HEK293 (cell line): ENCODE data around the gene ARAP1.

Experiments used
- CTCF ChIA-PET: fragments of 350-600 bp; formaldehyde crosslinking; extraction: SDS; loops from one replicate; lab custom pipeline; 2021; ENCODE audit warnings: antibody characterized with exemption; lab: Yijun Ruan, JAX
- POLR2A ChIA-PET: fragments of 300-600 bp; formaldehyde crosslinking; extraction: SDS; loops from one replicate; lab custom pipeline; 2020; ENCODE audit warnings: antibody characterized with exemption, inconsistent platforms; lab: Yijun Ruan, JAX
- H3K27ac ChIP-seq: fragments of 200-500 bp; sonication (Bioruptor generic); 2 replicates; pipeline ENCODE4 v1.5.1; 2014; ENCODE audit warnings: low read depth, low read length, control low read depth, inconsistent platforms; ENCODE audit errors: extremely low read depth
- H3K36me3 ChIP-seq, 2 experiments: fragments of 200-500 bp in 1 of 2; sonication (Bioruptor generic) in 1 of 2; 1 replicate in 1 of 2; 2 replicates in 1 of 2; pipeline ENCODE4 v1.5.1; 2014 to 2017; ENCODE audit warnings: inconsistent platforms in 2 of 2, low read length in 2 of 2; ENCODE audit not compliant: control insufficient read depth in 2 of 2, insufficient read depth in 1 of 2
- H3K4me1 ChIP-seq: fragments of 200-500 bp; sonication (Bioruptor generic); 2 replicates; pipeline ENCODE4 v1.5.1; 2014; ENCODE audit warnings: mild to moderate bottlenecking, low read length, inconsistent platforms; ENCODE audit not compliant: control insufficient read depth, insufficient read depth
- H3K4me3 ChIP-seq: 2 replicates; pipeline ENCODE4 v1.5.1; 2011; ENCODE audit warnings: low read depth, mild to moderate bottlenecking, control low read depth, low read length, moderate library complexity
- H3K9me3 ChIP-seq: fragments of 200-500 bp; sonication (Bioruptor generic); 2 replicates; pipeline ENCODE4 v1.5.1; 2014; ENCODE audit warnings: low read depth, low read length, inconsistent platforms; ENCODE audit not compliant: control insufficient read depth, insufficient read depth
- AEBP2 ChIP-seq: fragments of 450-650 bp; formaldehyde crosslinking; IDR thresholded peaks from 2 replicates; pipeline ENCODE4 v1.5.1; 2016; ENCODE audit warnings: missing biosample characterization, missing genetic modification characterization, borderline replicate concordance
- GLI4 ChIP-seq: fragments of 450-650 bp; formaldehyde crosslinking; IDR thresholded peaks from 2 replicates; pipeline ENCODE4 v1.5.1; 2016; ENCODE audit warnings: missing biosample characterization, missing genetic modification characterization
- HIC1 ChIP-seq: fragments of 450-650 bp; formaldehyde crosslinking; IDR thresholded peaks from 2 replicates; pipeline ENCODE4 v1.5.1; 2016; ENCODE audit warnings: missing biosample characterization, missing genetic modification characterization
- HOXA7 ChIP-seq: sonication (generic); formaldehyde crosslinking; IDR thresholded peaks from 2 replicates; pipeline ENCODE4 v1.8.1; 2022; ENCODE audit warnings: missing genetic modification reagents, borderline replicate concordance
- HOXD13 ChIP-seq: sonication (generic); formaldehyde crosslinking; IDR thresholded peaks from 2 replicates; pipeline ENCODE4 v1.8.0; 2022; ENCODE audit warnings: missing genetic modification reagents, borderline replicate concordance
- PATZ1 ChIP-seq: fragments of 450-650 bp; formaldehyde crosslinking; IDR thresholded peaks from 2 replicates; pipeline ENCODE4 v1.5.1; 2016; ENCODE audit warnings: missing biosample characterization, missing genetic modification characterization
- TCF7L2 ChIP-seq: IDR thresholded peaks from 2 replicates; pipeline ENCODE4 v1.6.1; 2011; ENCODE audit warnings: low read depth, mild to moderate bottlenecking, inconsistent platforms, low read length, moderate library complexity, borderline replicate concordance
- TRIM28 ChIP-seq: IDR thresholded peaks from 2 replicates; pipeline ENCODE4 v1.6.1; 2011; ENCODE audit warnings: low read length, control low read depth, borderline replicate concordance
- ZBTB48 ChIP-seq: fragments of 450-650 bp; formaldehyde crosslinking; IDR thresholded peaks from 2 replicates; pipeline ENCODE4 v1.5.1; 2016; ENCODE audit warnings: missing biosample characterization, missing genetic modification characterization
- ZIC2 ChIP-seq: fragments of 450-650 bp; formaldehyde crosslinking; IDR thresholded peaks from 2 replicates; pipeline ENCODE4 v1.5.1; 2016; ENCODE audit warnings: missing biosample characterization, missing genetic modification characterization
- ZNF121 ChIP-seq: fragments of 450-650 bp; formaldehyde crosslinking; IDR thresholded peaks from 2 replicates; pipeline ENCODE4 v1.5.1; 2016; ENCODE audit warnings: missing biosample characterization, missing genetic modification characterization
- ZNF211 ChIP-seq: fragments of 450-650 bp; formaldehyde crosslinking; IDR thresholded peaks from 2 replicates; pipeline ENCODE4 v1.5.1; 2016; ENCODE audit warnings: low read depth, missing biosample characterization, missing genetic modification characterization
- ZNF24 ChIP-seq: fragments of 450-650 bp; formaldehyde crosslinking; IDR thresholded peaks from 2 replicates; pipeline ENCODE4 v1.5.1; 2016; ENCODE audit warnings: missing biosample characterization, missing genetic modification characterization
- ZNF302 ChIP-seq: fragments of 450-650 bp; formaldehyde crosslinking; IDR thresholded peaks from 2 replicates; pipeline ENCODE4 v1.5.1; 2016; ENCODE audit warnings: missing biosample characterization, missing genetic modification characterization, low read depth
- ZNF341 ChIP-seq: fragments of 450-650 bp; formaldehyde crosslinking; IDR thresholded peaks from 2 replicates; pipeline ENCODE4; 2016; ENCODE audit warnings: low read depth, missing biosample characterization, missing genetic modification characterization
- ZNF398 ChIP-seq: fragments of 450-650 bp; formaldehyde crosslinking; IDR thresholded peaks from 2 replicates; pipeline ENCODE4 v1.5.1; 2017; ENCODE audit warnings: missing biosample characterization, missing genetic modification characterization
- ZNF660 ChIP-seq: fragments of 450-650 bp; IDR thresholded peaks from 2 replicates; pipeline ENCODE4 v1.5.1; 2018; ENCODE audit warnings: missing biosample characterization, mild to moderate bottlenecking, missing genetic modification characterization
- ZNF664 ChIP-seq: fragments of 450-650 bp; formaldehyde crosslinking; IDR thresholded peaks from 2 replicates; pipeline ENCODE4 v1.5.1; 2016; ENCODE audit warnings: missing biosample characterization, missing genetic modification characterization
- ZNF670 ChIP-seq: fragments of 450-650 bp; formaldehyde crosslinking; IDR thresholded peaks from 2 replicates; pipeline ENCODE4 v1.5.1; 2016; ENCODE audit warnings: missing biosample characterization, missing genetic modification characterization, low read depth
- ZNF677 ChIP-seq: fragments of 450-650 bp; IDR thresholded peaks from 2 replicates; pipeline ENCODE4 v1.5.0; 2018; ENCODE audit warnings: missing biosample characterization, mild to moderate bottlenecking, missing genetic modification characterization, moderate library complexity
- ZNF76 ChIP-seq: fragments of 450-650 bp; formaldehyde crosslinking; IDR thresholded peaks from 2 replicates; pipeline ENCODE4; 2016; ENCODE audit warnings: low read depth, missing biosample characterization, missing genetic modification characterization, borderline replicate concordance
- ZNF777 ChIP-seq: fragments of 450-650 bp; formaldehyde crosslinking; IDR thresholded peaks from 2 replicates; pipeline ENCODE4 v1.5.1; 2017; ENCODE audit warnings: missing biosample characterization, missing genetic modification characterization, borderline replicate concordance
- ZSCAN5A ChIP-seq: fragments of 450-650 bp; formaldehyde crosslinking; IDR thresholded peaks from 2 replicates; pipeline ENCODE4 v1.5.1; 2016; ENCODE audit warnings: missing biosample characterization, missing genetic modification characterization

Gene ARAP1

GRCh38 chr11:72736452-72737069 lies 15.6 kb downstream of the ARAP1 start (continued):
- no peak for TF ChIP-seq HIC1 (tag by site-specific recombination)
- TF ChIP-seq ZNF24 (tag by site-specific recombination) = no peak
- TF ChIP-seq ZNF777 (tag by site-specific recombination) = no peak
- 0 out of 2 replicates have a peak, but pooled peaks have one; percentile 23 for TF ChIP-seq PATZ1 (tag by site-specific recombination)
- TF ChIP-seq ZNF677 (tag by site-specific recombination) = no peak
- TF ChIP-seq ZNF660 (tag by site-specific recombination) = no peak
- TF ChIP-seq ZNF211 (tag by site-specific recombination) = no peak
- TF ChIP-seq HOXD13 (CRISPR knock-in tag) = no peak
- no peak for TF ChIP-seq ZSCAN5A (tag by site-specific recombination)
- TF ChIP-seq ZNF398 = 0 out of 2 replicates have a peak, but pooled peaks have one; percentile 24
- no peak for TF ChIP-seq AEBP2 (tag by site-specific recombination)

GRCh38 chr11:72735495-72736027 lies 16.6 kb downstream of the ARAP1 start:
- Histone ChIP-seq H3K9me3 (no peaks in the 10 kb centered on the region), H3K4me1 (no peaks in the 10 kb centered on the region), H3K27ac (no peak overlapping the region), H3K4me3 (no peak overlapping the region), H3K36me3 (peaks cover 0 to 10% of the 10 kb centered on the region in 2 experiments; a peak in 1 of 3 replicates)
- POLR2A ChIA-PET = no interaction called here
- CTCF ChIA-PET = interaction anchor here (1.0 to 3.2 kb wide), 3 partner anchors 11 to 57 kb away, joined by 5 to 14 read pairs (median 6); no protein-coding TSS in a partner anchor
- 0 out of 2 replicates have a peak, but pooled peaks have one; percentile 20 for TF ChIP-seq ZBTB48 (tag by site-specific recombination)
- TF ChIP-seq ZNF664 (tag by site-specific recombination) = peak; percentile 77
- 0 out of 2 replicates have a peak, but pooled peaks have one; percentile 23 for TF ChIP-seq TRIM28
- TF ChIP-seq ZNF76 (tag by site-specific recombination) = no peak
- 0 out of 2 replicates have a peak, but pooled peaks have one; percentile 12 for TF ChIP-seq ZNF121 (tag by site-specific recombination)
- no peak for TF ChIP-seq ZNF302 (tag by site-specific recombination)
- TF ChIP-seq ZNF341 (tag by site-specific recombination) = peak; percentile 90
- no peak for TF ChIP-seq HOXA7 (CRISPR knock-in tag)
- no peak for TF ChIP-seq GLI4 (tag by site-specific recombination)
- no peak for TF ChIP-seq ZNF670 (tag by site-specific recombination)
- peak; percentile 66 for TF ChIP-seq ZIC2
- no peak for TF ChIP-seq ZSCAN5A (tag by site-specific recombination)
- peak; percentile 70; the same call in 1 of the 2 replicates for TF ChIP-seq TCF7L2
